KMS-11 (cell line): ENCODE measurements around the gene TTC32.

ENCODE experiments used
- H2AFZ ChIP-seq: fragments of 200-600 bp; sonication (generic); 2 replicates; pipeline ENCODE4 v1.6.1; 2016; ENCODE audit warnings: antibody characterized with exemption, mixed run types, low read depth
- H3K27ac ChIP-seq: fragments of 200-600 bp; sonication (generic); 2 replicates; pipeline ENCODE4 v1.6.1; 2016; ENCODE audit warnings: mild to moderate bottlenecking, mixed run types
- H3K27me3 ChIP-seq: fragments of 200-600 bp; sonication (generic); 2 replicates; pipeline ENCODE4 v1.6.1; 2017; ENCODE audit warnings: mild to moderate bottlenecking, low read depth, mixed run types, moderate library complexity; ENCODE audit not compliant: insufficient read depth
- H3K36me3 ChIP-seq: fragments of 200-600 bp; sonication (generic); 2 replicates; pipeline ENCODE4 v1.6.1; 2017; ENCODE audit warnings: mild to moderate bottlenecking, mixed run types; ENCODE audit not compliant: insufficient read depth
- H3K4me1 ChIP-seq: fragments of 200-600 bp; sonication (generic); 2 replicates; pipeline ENCODE4 v1.6.1; 2016; ENCODE audit warnings: mild to moderate bottlenecking, low read depth, mixed run types; ENCODE audit not compliant: poor library complexity, severe bottlenecking
- H3K4me2 ChIP-seq: fragments of 200-600 bp; sonication (generic); 2 replicates; pipeline ENCODE4 v1.7.0; 2016; ENCODE audit warnings: mild to moderate bottlenecking, mixed run types
- H3K4me3 ChIP-seq: fragments of 200-600 bp; sonication (generic); IDR thresholded peaks from 2 replicates; pipeline ENCODE4 v1.6.1; 2017; ENCODE audit warnings: low read depth, low read length, mixed read lengths; ENCODE audit not compliant: insufficient read depth
- H3K79me2 ChIP-seq: fragments of 200-600 bp; sonication (generic); 2 replicates; pipeline ENCODE4 v1.6.1; 2016; ENCODE audit warnings: low read depth, mixed run types; ENCODE audit not compliant: insufficient read depth
- H3K9ac ChIP-seq: fragments of 200-600 bp; sonication (generic); 2 replicates; pipeline ENCODE4 v1.6.1; 2016; ENCODE audit warnings: mild to moderate bottlenecking, mixed run types
- H4K20me1 ChIP-seq: fragments of 200-600 bp; sonication (generic); 2 replicates; pipeline ENCODE4 v1.6.1; 2016; ENCODE audit warnings: mild to moderate bottlenecking, mixed run types; ENCODE audit not compliant: insufficient read depth
- CTCF ChIP-seq: fragments of 200-600 bp; sonication (generic); conservative IDR thresholded peaks from 2 replicates; pipeline ENCODE4 v1.6.1; 2017; ENCODE audit warnings: low read depth, mild to moderate bottlenecking, antibody characterized with exemption, low read length, moderate library complexity, mixed read lengths

TTC32 gene

DNA sequence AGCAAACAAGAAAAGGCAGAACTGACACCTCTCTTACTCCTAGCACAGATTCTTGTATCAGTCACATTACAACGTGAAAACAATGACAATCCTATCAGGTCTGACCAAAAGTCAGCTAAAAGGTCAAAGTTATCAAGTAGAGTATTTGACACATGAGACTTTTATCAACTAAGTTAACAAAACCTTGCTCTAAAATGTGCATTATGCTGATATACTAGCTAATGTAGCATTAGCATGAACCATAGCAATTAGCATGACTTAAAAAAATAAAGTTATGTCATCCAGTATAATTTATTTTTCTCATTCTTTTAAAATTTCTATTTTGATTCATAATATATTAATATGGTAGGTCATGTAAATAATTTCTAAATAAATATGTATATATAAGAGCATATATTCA lies 41.4 kb upstream of the TTC32 start:
- no peak overlapping the region for H3K27ac ChIP-seq
- H2AFZ ChIP-seq: no peak overlapping the region
- H3K36me3 ChIP-seq: no peaks in the 10 kb centered on the region
- H3K9ac ChIP-seq: no peak overlapping the region
- no peaks in the 10 kb centered on the region for H4K20me1 ChIP-seq
- H3K27me3 ChIP-seq: no peaks in the 10 kb centered on the region
- H3K4me2 ChIP-seq: no peak overlapping the region
- TF ChIP-seq CTCF: no peak
- H3K4me1 ChIP-seq: no peaks in the 10 kb centered on the region
- no peak overlapping the region for H3K4me3 ChIP-seq
- no peaks in the 10 kb centered on the region for H3K79me2 ChIP-seq

- Histone ChIP-seq H3K4me3 (no peak overlapping the region), H3K79me2 (no peaks in the 10 kb centered on the region), H3K4me1 (no peaks in the 10 kb centered on the region), H3K9ac (no peak overlapping the region), H3K4me2 (no peak overlapping the region), H2AFZ (no peak overlapping the region), H3K36me3 (no peaks in the 10 kb centered on the region), H3K27me3 (no peaks in the 10 kb centered on the region), H4K20me1 (no peaks in the 10 kb centered on the region), H3K27ac (no peak overlapping the region)
- no peak for TF ChIP-seq CTCF
Measured at GRCh38 chr2:19942199-19942598, 40.4 kb upstream of the TTC32 start.

DNA sequence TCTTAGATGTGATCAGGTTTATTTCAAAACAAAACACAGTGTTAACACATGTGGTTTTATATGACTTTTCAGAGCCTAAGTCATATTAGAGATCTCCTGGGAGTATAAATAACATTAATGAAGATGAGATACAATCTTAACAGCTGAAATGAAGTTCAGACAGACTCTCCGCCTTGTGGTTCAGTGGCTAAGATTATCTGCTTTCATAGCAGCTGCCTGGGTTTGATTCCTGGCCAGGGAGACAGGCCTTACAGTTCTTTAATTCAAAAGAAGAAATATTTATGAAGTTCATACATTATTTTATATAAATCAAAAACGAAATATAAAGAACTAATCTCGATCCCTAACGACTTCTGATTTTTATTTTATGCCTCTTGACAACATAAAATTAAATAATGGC lies 35.2 kb upstream of the TTC32 start:
- no peaks in the 10 kb centered on the region for H3K4me1 ChIP-seq
- no peaks in the 10 kb centered on the region for H3K36me3 ChIP-seq
- no peak overlapping the region for H3K27ac ChIP-seq
- TF ChIP-seq CTCF: no peak
- H4K20me1 ChIP-seq: no peaks in the 10 kb centered on the region
- no peak overlapping the region for H3K9ac ChIP-seq
- no peaks in the 10 kb centered on the region for H3K79me2 ChIP-seq
- H3K4me2 ChIP-seq: no peak overlapping the region
- no peak overlapping the region for H3K4me3 ChIP-seq
- no peak overlapping the region for H2AFZ ChIP-seq
- H3K27me3 ChIP-seq: no peaks in the 10 kb centered on the region

GRCh38 chr2:19936203-19936602 lies 34.4 kb upstream of the TTC32 start:
- no peak for TF ChIP-seq CTCF

More at GRCh38 chr2:19936203-19936602, 34.4 kb upstream of the TTC32 start:
- H3K79me2 ChIP-seq: no peaks in the 10 kb centered on the region
- H3K36me3 ChIP-seq: no peaks in the 10 kb centered on the region
- H3K4me1 ChIP-seq: no peaks in the 10 kb centered on the region
- H2AFZ ChIP-seq: no peak overlapping the region
- H3K27me3 ChIP-seq: no peaks in the 10 kb centered on the region
- H3K27ac ChIP-seq: no peak overlapping the region
- no peaks in the 10 kb centered on the region for H4K20me1 ChIP-seq
- H3K9ac ChIP-seq: no peak overlapping the region
- no peak overlapping the region for H3K4me3 ChIP-seq
- H3K4me2 ChIP-seq: no peak overlapping the region
